BE2C (cell line): ENCODE data around the gene TTLL6.

Experiments used
- DNase-seq: peaks from one replicate; pipeline ENCODE4 v3.0.0-alpha.2; 2020
- H3K27me3 ChIP-seq: fragments of 250-450 bp; sonication (Bioruptor Pico); 2 replicates; pipeline ENCODE4 v1.5.1; 2020; ENCODE audit warnings: mild to moderate bottlenecking
- H3K36me3 ChIP-seq: fragments of 250-450 bp; sonication (Bioruptor Pico); 2 replicates; pipeline ENCODE4 v1.5.1; 2020; ENCODE audit warnings: mild to moderate bottlenecking
- H3K4me1 ChIP-seq: fragments of 250-450 bp; sonication (Bioruptor Pico); 2 replicates; pipeline ENCODE4 v1.5.1; 2020
- H3K4me3 ChIP-seq: 2 replicates; pipeline ENCODE4 v1.5.1; 2011; ENCODE audit warnings: low read depth, low read length
- H3K9me3 ChIP-seq: fragments of 250-450 bp; sonication (Bioruptor Pico); 2 replicates; pipeline ENCODE4 v1.5.1; 2020
- TF ChIP-seq, protein P1 (sequence below): IDR thresholded peaks from 2 replicates; pipeline ENCODE4 v1.5.1; 2012; ENCODE audit warnings: mild to moderate bottlenecking, low read depth, low read length

The TTLL6 gene

GRCh38 chr17:48773245-48773644, 43.8 kb downstream of the TTLL6 start:
- DNase-seq: no peak
- Histone ChIP-seq H3K9me3 (no peaks in the 10 kb centered on the region; the same call in 1 of the 2 replicates), H3K27me3 (peaks cover 28% of the 10 kb centered on the region), H3K36me3 (no peaks in the 10 kb centered on the region), H3K4me3 (no peak overlapping the region), H3K4me1 (no peaks in the 10 kb centered on the region)
- TF ChIP-seq, protein P1, sequence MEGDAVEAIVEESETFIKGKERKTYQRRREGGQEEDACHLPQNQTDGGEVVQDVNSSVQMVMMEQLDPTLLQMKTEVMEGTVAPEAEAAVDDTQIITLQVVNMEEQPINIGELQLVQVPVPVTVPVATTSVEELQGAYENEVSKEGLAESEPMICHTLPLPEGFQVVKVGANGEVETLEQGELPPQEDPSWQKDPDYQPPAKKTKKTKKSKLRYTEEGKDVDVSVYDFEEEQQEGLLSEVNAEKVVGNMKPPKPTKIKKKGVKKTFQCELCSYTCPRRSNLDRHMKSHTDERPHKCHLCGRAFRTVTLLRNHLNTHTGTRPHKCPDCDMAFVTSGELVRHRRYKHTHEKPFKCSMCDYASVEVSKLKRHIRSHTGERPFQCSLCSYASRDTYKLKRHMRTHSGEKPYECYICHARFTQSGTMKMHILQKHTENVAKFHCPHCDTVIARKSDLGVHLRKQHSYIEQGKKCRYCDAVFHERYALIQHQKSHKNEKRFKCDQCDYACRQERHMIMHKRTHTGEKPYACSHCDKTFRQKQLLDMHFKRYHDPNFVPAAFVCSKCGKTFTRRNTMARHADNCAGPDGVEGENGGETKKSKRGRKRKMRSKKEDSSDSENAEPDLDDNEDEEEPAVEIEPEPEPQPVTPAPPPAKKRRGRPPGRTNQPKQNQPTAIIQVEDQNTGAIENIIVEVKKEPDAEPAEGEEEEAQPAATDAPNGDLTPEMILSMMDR: no peak

DNA sequence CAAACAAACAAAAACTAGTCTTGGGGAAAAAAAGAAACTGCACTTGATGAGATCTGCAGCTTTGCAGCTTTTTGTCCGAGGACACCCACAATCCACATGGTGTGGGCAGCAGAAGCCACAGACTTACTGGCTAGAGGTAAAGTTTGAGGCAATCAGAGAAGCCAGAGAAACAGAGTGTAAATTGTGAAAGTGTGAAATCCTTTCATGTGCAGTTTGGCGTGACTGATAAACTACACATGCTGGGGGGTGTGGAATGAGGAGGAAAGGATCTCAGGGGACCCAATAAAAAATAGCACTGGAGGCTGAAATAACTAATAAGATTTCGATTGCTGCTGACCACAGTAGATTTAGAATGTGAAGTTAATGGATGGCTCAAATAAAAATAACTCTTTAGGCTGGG, 46.1 kb downstream of the TTLL6 start:
- no peaks in the 10 kb centered on the region; the same call in 1 of the 2 replicates for H3K9me3 ChIP-seq
- TF ChIP-seq, protein P1: no peak
- H3K4me3 ChIP-seq: no peak overlapping the region
- DNase-seq: no peak
- no peaks in the 10 kb centered on the region for H3K36me3 ChIP-seq
- H3K27me3 ChIP-seq: peaks cover 34% of the 10 kb centered on the region
- no peaks in the 10 kb centered on the region for H3K4me1 ChIP-seq

DNA sequence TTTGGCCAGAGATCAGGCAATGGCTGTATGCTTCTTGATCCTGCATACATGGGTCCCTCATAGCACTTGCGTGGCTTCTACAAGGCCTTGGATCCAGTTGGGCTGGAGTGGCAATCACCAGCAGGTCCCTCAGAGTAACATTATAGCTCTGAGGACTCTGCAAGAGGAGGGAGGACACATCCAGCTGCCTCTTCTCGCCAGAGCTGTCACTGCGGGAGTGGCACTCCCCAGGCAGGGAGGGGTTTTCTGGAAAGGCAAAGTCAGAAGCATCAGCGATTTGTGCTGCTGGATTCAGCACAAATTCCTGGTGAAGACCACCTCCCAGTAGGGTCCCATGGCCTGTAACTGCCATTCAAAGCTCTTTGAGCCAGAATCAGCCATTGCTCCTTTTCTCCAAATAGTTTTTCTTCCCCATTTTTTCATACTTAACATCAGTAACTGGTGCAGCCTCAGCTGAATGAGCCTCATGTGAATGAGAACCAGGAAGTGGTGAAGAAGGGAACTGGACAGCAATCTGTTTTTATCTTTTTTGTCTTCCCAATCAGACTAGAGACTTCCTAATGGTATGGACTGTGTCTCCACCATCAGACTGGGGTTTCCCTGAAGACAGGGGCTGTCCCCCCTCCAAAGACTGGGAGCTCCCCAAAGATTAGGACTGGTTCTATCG, 47.9 kb downstream of the TTLL6 start:
- DNase-seq: no peak
- no peaks in the 10 kb centered on the region for H3K9me3 ChIP-seq
- no peak overlapping the region for H3K4me3 ChIP-seq
- H3K36me3 ChIP-seq: no peaks in the 10 kb centered on the region
- peaks cover 51% of the 10 kb centered on the region for H3K27me3 ChIP-seq
- TF ChIP-seq, protein P1: no peak
- H3K4me1 ChIP-seq: no peaks in the 10 kb centered on the region

DNA sequence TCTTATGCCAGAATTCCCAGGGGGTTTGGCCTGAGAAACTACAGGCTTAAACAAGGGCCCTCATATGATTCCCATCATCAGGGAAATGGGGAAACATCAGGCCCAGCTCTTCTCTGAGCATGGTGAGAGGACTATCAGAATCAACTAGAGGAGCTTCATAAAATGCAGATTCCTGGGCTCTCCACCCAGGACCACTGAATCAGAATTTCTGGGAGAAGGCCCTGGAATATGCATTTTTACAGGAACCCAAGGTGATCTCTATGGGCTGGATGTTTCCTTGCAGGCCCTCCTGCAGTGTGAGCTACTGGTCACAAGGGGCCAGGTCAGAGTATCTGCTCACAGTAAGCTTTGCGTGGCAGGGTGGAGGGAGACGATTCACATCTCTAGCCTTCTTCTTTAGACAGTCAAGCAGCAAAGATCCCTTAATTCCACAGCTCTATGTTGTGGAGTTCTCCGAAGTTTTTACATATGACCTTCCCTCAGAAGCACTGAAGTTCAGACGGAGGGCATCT, 49.7 kb downstream of the TTLL6 start:
- Histone ChIP-seq H3K9me3 (no peaks in the 10 kb centered on the region), H3K4me1 (no peaks in the 10 kb centered on the region), H3K4me3 (no peak overlapping the region), H3K36me3 (no peaks in the 10 kb centered on the region), H3K27me3 (peaks cover 58% of the 10 kb centered on the region)
- no peak for DNase-seq
- TF ChIP-seq, protein P1: no peak

DNA sequence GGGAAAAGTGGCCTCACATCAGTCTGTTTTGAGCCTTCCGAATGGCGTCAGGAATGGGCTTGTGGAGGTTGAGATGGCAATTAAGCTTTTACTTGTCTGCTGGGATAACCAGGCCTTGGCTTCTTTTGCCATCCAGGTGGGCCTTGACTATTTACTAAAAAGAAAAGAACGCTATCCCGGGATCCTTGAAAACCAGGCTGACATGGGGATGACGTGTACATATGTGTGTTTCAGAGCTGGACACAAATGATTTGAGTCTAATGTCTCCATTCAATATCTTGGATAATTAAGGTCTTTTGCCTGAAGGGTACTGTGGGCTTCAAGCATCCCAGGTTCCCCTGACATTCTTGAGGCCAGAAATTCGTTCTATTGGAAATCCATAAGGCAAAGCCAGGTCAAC, 55.9 kb downstream of the TTLL6 start:
- Histone ChIP-seq H3K4me3 (no peak overlapping the region), H3K27me3 (peaks cover 90% of the 10 kb centered on the region), H3K9me3 (no peaks in the 10 kb centered on the region), H3K36me3 (no peaks in the 10 kb centered on the region), H3K4me1 (no peaks in the 10 kb centered on the region)
- no peak for DNase-seq
- TF ChIP-seq, protein P1: no peak

GRCh38 chr17:48760411-48760810, 56.6 kb downstream of the TTLL6 start:
- Histone ChIP-seq H3K27me3 (peaks cover 93% of the 10 kb centered on the region), H3K4me1 (no peaks in the 10 kb centered on the region), H3K36me3 (no peaks in the 10 kb centered on the region), H3K9me3 (no peaks in the 10 kb centered on the region), H3K4me3 (no peak overlapping the region)
- TF ChIP-seq, protein P1: no peak
- DNase-seq: no peak
